ENCODE data around the gene NDUFA7. TPM values are rescaled to one million over a fixed set of nuclear protein-coding genes. Genes with fewer than 3 reads are reported as not detected.

NDUFA7 gene
- polyA plus RNA-seq, 1 of the 3 experiments (the other 2 are of a cell fraction): 111 TPM

DNA sequence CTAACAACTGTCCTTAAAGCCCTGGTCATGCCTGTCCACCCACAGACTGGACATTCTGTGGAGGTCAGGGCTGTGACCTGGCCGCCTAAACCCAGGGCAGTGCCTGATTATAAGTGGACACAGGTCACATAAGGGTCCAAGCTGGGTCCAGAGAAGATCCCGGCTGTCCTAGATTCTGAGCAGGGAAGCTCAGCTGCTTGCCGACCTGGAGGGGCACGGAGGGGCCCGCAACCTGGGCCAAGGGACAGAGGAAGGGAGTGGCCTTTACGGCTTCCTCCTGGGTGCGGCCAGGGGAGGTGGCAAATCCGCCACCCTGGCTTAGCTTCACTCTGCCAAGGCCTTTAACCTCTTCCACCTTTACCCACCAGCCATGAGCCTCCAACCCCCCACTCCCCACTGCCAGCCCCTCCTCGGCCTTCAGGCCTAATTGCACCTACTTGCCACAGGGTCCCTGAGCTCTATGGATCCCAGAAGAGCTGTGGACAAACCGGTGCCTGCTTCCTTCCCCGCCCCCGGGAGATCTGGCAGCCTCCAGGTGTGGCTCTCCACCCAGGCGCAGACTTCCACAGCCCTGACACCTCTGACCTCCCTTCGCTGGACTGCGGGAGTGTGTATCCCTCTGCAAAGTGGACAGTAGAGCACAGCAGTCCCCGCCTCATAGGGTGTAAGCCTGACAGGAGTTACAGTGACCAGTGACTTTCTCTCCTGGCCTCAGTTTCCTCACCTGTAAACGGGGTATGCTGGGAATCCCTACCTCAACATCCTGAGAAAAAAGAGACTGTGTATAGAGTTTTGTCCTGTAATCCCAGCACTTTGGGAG lies 14.7 kb downstream of the NDUFA7 start:
- Histone ChIP-seq H3K4me2 (peak overlapping the region; percentile 96), H3K36me3 (replicated peaks in 1 of 2; ENCODE audit: control insufficient read depth in 1 of 2, insufficient read depth in 2 of 2, low read length in 1 of 2) (peaks cover 6 to 7% of the 10 kb centered on the region in 2 experiments), H4K20me1 (ENCODE audit: insufficient read depth) (no peaks in the 10 kb centered on the region), H3K79me2 (ENCODE audit: insufficient read depth) (peaks cover 10% of the 10 kb centered on the region; the same call in 1 of the 2 replicates), H3K9me2 (no peaks in the 10 kb centered on the region), H3K4me3 (ENCODE audit: low read depth in 2 of 2, low read length in 1 of 2) (peak overlapping the region in 1 of 2 experiments; percentile 67; a peak in 1 of 4 replicates), H2AFZ (ENCODE audit: low read depth) (no peak overlapping the region), H3K4me1 (ENCODE audit: control insufficient read depth in 1 of 2, insufficient read depth in 2 of 2, low read depth in 1 of 2, low read length in 1 of 2) (peaks cover 4 to 12% of the 10 kb centered on the region in 2 experiments; a peak in 2 of 4 replicates), H3K9ac (no peak overlapping the region), H3F3A (replicated peaks; ENCODE audit: insufficient read depth) (peaks cover 10% of the 10 kb centered on the region), H3K27ac (ENCODE audit: low read depth in 2 of 2, low read length in 1 of 2) (no peak overlapping the region), H3K27me3 (ENCODE audit: insufficient read depth) (no peaks in the 10 kb centered on the region), H3K9me3 (no peaks in the 10 kb centered on the region)
- WGBS (ENCODE audit: low lambda C conversion rate): 94% methylated on average over 15 of the region's 17 CpGs
- TF ChIP-seq, protein P1, sequence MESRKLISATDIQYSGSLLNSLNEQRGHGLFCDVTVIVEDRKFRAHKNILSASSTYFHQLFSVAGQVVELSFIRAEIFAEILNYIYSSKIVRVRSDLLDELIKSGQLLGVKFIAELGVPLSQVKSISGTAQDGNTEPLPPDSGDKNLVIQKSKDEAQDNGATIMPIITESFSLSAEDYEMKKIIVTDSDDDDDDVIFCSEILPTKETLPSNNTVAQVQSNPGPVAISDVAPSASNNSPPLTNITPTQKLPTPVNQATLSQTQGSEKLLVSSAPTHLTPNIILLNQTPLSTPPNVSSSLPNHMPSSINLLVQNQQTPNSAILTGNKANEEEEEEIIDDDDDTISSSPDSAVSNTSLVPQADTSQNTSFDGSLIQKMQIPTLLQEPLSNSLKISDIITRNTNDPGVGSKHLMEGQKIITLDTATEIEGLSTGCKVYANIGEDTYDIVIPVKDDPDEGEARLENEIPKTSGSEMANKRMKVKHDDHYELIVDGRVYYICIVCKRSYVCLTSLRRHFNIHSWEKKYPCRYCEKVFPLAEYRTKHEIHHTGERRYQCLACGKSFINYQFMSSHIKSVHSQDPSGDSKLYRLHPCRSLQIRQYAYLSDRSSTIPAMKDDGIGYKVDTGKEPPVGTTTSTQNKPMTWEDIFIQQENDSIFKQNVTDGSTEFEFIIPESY (IDR thresholded peaks at IDR 0.05; ENCODE audit: borderline replicate concordance, low read depth): no peak
- TF ChIP-seq TCF12 (IDR thresholded peaks at IDR 0.05) (no peak), IRF3 (IDR thresholded peaks at IDR 0.05; ENCODE audit: low read depth, low read length) (no peak), SMC3 (IDR thresholded peaks at IDR 0.05; ENCODE audit: low read depth, low read length) (no peak), TAF1 (IDR thresholded peaks at IDR 0.05; ENCODE audit: borderline replicate concordance, low read depth, low read length) (no peak), TEAD4 (IDR thresholded peaks at IDR 0.05; ENCODE audit: borderline replicate concordance, insufficient read depth) (no peak), FOSL2 (IDR thresholded peaks at IDR 0.05; ENCODE audit: borderline replicate concordance, low read depth) (no peak), SIN3A (IDR thresholded peaks at IDR 0.05; ENCODE audit: borderline replicate concordance, low read depth, low read length) (no peak), GABPA (IDR thresholded peaks at IDR 0.05; ENCODE audit: low read depth) (no peak), RAD21 (IDR thresholded peaks at IDR 0.05; ENCODE audit: low read length) (no peak), MAX (IDR thresholded peaks at IDR 0.05; ENCODE audit: low read depth) (no peak), RXRA (IDR thresholded peaks at IDR 0.05; ENCODE audit: borderline replicate concordance, low read depth) (no peak), RCOR1 (IDR thresholded peaks at IDR 0.05; ENCODE audit: low read length) (no peak), ELF1 (IDR thresholded peaks at IDR 0.05) (no peak)
- TF ChIP-seq, protein P2, sequence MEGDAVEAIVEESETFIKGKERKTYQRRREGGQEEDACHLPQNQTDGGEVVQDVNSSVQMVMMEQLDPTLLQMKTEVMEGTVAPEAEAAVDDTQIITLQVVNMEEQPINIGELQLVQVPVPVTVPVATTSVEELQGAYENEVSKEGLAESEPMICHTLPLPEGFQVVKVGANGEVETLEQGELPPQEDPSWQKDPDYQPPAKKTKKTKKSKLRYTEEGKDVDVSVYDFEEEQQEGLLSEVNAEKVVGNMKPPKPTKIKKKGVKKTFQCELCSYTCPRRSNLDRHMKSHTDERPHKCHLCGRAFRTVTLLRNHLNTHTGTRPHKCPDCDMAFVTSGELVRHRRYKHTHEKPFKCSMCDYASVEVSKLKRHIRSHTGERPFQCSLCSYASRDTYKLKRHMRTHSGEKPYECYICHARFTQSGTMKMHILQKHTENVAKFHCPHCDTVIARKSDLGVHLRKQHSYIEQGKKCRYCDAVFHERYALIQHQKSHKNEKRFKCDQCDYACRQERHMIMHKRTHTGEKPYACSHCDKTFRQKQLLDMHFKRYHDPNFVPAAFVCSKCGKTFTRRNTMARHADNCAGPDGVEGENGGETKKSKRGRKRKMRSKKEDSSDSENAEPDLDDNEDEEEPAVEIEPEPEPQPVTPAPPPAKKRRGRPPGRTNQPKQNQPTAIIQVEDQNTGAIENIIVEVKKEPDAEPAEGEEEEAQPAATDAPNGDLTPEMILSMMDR (IDR thresholded peaks at IDR 0.05): no peak
- TF ChIP-seq, protein P3, sequence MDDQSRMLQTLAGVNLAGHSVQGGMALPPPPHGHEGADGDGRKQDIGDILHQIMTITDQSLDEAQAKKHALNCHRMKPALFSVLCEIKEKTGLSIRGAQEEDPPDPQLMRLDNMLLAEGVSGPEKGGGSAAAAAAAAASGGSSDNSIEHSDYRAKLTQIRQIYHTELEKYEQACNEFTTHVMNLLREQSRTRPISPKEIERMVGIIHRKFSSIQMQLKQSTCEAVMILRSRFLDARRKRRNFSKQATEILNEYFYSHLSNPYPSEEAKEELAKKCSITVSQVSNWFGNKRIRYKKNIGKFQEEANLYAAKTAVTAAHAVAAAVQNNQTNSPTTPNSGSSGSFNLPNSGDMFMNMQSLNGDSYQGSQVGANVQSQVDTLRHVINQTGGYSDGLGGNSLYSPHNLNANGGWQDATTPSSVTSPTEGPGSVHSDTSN (IDR thresholded peaks at IDR 0.05): no peak
- ChIA-PET POLR2A (interaction anchor here (0.6 kb wide), 1 partner anchor 1815 kb away, joined by 3 read pairs; no protein-coding TSS in a partner anchor), CTCF (interaction anchor here (1.3 to 1.9 kb wide), 2 partner anchors 39 to 47 kb away, joined by 4 read pairs; no protein-coding TSS in a partner anchor)
- DNase-seq: no peak
